ENCODE measurements around the gene ZGLP1.
"Not testable (repeated sequence)": the region's sequence is repeated elsewhere in the genome, so short reads cannot be mapped to it uniquely, and the experiment has no call there.

The ZGLP1 gene

DNA sequence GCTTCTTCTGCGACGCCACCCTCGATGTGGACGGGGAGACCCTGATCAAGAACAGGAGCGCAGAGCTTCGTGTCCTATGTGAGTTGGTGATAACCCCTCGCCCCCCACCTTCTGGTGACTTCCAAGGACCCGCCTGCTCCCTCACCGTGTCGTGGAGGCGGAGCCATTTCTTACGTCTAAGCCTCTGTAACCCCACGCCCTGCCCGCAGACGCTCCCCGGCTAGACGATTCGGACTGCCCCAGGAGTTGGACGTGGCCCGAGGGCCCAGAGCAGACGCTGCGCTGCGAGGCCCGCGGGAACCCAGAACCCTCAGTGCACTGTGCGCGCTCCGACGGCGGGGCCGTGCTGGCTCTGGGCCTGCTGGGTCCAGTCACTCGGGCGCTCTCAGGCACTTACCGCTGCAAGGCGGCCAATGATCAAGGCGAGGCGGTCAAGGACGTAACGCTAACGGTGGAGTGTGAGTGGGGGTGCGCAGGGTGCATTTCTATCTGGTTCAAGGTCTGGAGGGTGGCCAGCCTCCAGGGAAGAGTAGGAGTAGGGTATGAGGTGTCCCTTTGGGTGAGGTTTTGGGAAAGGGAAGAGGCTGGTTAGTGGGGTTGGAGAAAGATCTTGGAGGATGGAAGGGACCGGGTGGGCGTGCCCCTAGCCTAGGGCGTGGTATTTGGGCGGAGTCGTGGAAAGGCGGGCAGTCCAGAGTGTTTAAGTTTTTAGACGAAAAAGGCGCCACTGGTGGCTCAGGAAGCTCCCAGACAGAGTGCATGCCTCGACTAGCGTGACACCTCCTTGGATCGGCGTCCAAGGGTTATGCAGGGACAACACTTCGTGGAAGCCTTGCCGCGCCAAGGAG lies 16.6 kb downstream of the ZGLP1 start:
- no peak for DNase-seq

DNA sequence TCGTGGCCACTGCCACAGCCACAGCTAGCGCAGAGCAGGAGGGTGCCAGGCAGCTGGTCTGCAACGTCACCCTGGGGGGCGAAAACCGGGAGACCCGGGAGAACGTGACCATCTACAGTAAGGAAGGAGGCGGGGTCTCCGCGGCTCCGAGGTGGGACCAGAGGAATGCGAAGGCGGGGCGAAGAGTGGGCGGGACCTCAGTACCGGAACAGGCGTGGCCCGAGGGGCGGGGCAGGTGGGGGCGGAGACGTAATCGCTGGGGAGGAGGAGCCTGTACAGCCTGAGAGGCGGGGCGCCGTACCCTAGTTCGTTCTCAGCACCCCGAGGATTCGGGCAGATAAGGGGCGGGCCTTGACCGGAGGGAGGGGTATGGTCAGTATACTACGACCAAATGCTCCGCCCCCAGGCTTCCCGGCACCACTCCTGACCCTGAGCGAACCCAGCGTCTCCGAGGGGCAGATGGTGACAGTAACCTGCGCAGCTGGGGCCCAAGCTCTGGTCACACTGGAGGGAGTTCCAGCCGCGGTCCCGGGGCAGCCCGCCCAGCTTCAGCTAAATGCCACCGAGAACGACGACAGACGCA lies 17.3 kb downstream of the ZGLP1 start:
- DNase-seq = no peak

DNA sequence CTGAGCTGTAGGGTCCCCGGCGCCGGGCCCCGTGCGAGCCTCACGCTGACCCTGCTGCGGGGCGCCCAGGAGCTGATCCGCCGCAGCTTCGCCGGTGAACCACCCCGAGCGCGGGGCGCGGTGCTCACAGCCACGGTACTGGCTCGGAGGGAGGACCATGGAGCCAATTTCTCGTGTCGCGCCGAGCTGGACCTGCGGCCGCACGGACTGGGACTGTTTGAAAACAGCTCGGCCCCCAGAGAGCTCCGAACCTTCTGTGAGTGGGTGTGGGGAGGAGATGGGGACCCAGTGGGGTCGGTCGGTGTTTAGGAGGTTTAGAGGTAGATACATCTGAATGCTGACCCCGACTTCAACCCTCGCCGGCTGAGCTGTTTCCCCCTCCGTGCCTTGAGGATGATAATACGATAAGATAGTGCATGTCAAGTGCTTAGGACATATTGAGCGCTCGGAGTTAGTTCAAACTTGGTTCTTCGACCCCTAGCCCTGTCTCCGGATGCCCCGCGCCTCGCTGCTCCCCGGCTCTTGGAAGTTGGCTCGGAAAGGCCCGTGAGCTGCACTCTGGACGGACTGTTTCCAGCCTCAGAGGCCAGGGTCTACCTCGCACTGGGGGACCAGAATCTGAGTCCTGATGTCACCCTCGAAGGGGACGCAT lies 17.9 kb downstream of the ZGLP1 start:
- DNase-seq = no peak

DNA sequence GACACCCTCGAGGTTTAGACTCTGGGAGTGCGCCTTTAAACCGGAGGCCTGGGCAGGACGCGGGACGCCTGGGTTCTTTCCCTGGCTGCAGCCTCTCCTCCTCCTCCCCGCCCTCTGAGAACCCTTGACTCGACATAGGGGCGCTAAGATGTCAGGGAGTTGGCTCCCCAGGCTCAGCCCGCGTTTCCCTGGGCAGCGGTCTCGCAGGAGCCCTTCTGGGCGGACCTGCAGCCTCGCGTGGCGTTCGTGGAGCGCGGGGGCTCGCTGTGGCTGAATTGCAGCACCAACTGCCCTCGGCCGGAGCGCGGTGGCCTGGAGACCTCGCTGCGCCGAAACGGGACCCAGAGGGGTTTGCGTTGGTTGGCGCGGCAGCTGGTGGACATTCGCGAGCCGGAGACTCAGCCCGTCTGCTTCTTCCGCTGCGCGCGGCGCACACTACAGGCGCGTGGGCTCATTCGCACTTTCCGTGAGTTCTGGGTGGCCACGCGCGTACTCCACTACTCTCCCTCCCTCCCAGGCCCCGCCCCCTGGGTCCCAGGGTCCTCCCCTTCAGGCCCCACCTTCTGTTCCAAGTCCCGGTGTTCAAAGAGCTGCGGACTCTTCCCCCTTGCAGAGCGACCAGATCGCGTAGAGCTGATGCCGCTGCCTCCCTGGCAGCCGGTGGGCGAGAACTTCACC lies 18.6 kb downstream of the ZGLP1 start:
- peak; percentile 33 for DNase-seq

DNA sequence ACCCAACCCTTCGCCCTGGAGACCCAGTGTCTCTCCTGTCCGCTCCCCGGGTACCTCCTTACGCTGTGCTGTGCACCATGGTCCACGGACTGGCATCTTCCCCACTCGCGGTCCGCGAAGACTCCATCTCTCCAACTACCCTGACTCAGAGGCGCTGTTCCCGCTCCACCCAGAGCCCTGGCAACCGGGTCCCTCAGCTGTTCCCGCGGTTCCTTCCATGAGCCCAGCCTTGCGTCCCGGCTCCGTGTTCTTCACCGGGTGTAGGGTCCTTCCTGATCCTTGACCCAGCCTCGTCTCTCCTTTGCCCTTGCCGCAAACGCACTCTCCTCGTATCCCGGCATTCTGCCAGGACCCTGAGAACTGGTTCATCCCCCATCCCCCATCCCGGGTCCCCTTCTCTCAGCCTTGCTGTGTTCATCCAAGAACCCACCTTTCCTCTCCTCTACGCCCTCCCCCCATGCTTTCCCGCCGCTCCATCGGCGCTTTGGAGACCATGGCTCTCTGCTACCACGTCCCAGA lies 19.2 kb downstream of the ZGLP1 start:
- peak; percentile 26 for DNase-seq

DNA sequence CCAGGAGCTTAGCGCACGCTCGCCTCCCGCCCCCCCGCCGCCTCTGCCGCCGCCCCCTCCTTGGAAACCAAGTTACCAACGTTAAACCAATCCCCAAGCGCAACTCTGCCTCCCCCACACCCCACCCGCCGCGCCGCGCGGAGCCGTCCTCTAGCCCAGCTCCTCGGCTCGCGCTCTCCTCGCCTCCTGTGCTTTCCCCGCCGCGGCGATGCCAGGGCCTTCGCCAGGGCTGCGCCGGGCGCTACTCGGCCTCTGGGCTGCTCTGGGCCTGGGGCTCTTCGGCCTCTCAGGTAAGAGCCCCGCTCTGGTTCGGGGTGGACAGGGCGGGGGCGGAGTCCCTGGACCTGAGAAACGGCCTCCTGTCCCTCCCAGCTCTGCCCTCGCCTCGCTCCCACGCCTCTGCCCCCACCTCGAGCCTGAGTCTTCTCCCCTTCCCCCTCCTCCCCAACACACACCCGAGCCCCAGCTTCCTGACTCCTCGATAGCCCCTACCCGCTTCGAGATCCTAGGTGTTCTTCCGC lies 19.7 kb downstream of the ZGLP1 start, which contains the start of gene ICAM5:
TSS of gene ICAM5 (plus strand) at position 117 of the 521 bp plus-strand sequence. CDS start at position 209, 92 bp downstream.
- DNase-seq = no peak

DNA sequence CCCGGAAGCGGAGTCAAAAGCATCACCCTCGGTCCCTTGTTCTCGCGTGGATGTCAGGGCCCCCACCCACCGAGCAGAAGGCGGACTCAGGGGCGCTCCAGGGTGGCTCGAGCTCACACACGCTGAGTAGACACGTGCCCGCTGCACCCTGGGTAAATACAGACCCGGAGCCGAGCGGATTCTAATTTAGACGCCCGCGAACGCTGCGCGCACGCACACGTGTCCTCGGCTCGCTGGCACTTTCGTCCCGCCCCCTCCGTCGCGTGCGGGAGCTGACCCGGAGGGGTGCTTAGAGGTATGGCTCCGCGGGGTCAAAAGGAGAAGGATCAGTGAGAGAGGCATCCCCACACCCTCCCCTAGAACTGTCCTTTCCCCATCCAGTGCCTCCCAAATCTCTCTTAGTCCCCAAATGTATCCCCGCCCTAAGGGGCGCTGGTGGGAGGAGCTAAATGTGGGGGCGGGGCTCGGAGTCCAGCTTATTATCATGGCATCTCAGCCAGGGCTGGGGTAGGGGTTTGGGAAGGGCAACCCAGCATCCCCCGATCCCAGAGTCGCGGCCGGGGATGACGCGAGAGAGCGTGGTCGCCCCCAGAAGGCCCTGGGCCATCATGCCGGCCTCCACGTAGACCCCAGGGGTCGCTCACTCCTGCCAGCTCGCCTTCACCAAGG lies 20.3 kb downstream of the ZGLP1 start:
- DNase-seq = peak; percentile 84

DNA sequence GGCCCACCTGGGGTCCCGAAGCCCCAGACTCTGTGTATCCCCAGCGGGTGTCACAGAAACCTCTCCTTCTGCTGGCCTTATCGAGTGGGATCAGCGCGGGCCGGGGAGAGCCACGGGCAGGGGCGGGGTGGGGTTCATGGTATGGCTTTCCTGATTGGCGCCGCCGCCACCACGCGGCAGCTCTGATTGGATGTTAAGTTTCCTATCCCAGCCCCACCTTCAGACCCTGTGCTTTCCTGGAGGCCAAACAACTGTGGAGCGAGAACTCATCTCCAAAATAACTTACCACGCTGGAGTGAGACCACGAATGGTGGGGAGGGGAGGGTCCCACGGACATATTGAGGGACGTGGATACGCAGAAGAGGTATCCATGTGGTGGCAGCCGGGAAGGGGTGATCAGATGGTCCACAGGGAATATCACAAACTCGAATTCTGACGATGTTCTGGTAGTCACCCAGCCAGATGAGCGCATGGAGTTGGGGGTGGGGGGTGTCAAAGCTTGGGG lies 20.9 kb downstream of the ZGLP1 start:
- peak; percentile 33 for DNase-seq

DNA sequence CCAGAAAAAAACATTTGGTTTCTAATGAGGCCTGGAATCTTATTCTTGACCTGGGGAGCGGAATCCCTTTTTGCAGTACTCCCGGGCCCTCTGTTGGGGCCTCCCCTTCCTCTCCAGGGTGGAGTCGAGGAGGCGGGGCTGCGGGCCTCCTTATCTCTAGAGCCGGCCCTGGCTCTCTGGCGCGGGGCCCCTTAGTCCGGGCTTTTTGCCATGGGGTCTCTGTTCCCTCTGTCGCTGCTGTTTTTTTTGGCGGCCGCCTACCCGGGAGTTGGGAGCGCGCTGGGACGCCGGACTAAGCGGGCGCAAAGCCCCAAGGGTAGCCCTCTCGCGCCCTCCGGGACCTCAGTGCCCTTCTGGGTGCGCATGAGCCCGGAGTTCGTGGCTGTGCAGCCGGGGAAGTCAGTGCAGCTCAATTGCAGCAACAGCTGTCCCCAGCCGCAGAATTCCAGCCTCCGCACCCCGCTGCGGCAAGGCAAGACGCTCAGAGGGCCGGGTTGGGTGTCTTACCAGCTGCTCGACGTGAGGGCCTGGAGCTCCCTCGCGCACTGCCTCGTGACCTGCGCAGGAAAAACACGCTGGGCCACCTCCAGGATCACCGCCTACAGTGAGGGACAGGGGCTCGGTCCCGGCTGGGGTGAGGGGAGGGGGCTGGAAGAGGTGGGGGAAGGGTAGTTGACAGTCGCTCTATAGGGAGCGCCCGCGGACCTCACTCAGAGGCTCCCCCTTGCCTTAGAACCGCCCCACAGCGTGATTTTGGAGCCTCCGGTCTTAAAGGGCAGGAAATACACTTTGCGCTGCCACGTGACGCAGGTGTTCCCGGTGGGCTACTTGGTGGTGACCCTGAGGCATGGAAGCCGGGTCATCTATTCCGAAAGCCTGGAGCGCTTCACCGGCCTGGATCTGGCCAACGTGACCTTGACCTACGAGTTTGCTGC lies 22.5 kb downstream of the ZGLP1 start, which contains the start of gene ICAM4:
TSS of gene ICAM4 (plus strand) at position 153 of the 935 bp plus-strand sequence. CDS start at position 211, 58 bp downstream.
- DNase-seq = peak; percentile 74

DNA sequence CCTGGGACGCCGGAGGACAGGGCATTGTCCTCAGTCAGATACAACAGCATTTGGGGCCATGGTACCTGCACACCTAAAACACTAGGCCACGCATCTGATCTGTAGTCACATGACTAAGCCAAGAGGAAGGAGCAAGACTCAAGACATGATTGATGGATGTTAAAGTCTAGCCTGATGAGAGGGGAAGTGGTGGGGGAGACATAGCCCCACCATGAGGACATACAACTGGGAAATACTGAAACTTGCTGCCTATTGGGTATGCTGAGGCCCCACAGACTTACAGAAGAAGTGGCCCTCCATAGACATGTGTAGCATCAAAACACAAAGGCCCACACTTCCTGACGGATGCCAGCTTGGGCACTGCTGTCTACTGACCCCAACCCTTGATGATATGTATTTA lies 24.2 kb downstream of the ZGLP1 start:
- DNase-seq = no peak

DNA sequence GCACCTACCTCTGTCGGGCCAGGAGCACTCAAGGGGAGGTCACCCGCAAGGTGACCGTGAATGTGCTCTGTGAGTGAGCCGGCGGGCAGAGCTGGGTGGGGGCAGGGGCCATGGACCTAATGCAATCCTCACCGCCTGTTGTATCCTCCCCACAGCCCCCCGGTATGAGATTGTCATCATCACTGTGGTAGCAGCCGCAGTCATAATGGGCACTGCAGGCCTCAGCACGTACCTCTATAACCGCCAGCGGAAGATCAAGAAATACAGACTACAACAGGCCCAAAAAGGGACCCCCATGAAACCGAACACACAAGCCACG lies 24.7 kb downstream of the ZGLP1 start:
- DNase-seq = no peak

DNA sequence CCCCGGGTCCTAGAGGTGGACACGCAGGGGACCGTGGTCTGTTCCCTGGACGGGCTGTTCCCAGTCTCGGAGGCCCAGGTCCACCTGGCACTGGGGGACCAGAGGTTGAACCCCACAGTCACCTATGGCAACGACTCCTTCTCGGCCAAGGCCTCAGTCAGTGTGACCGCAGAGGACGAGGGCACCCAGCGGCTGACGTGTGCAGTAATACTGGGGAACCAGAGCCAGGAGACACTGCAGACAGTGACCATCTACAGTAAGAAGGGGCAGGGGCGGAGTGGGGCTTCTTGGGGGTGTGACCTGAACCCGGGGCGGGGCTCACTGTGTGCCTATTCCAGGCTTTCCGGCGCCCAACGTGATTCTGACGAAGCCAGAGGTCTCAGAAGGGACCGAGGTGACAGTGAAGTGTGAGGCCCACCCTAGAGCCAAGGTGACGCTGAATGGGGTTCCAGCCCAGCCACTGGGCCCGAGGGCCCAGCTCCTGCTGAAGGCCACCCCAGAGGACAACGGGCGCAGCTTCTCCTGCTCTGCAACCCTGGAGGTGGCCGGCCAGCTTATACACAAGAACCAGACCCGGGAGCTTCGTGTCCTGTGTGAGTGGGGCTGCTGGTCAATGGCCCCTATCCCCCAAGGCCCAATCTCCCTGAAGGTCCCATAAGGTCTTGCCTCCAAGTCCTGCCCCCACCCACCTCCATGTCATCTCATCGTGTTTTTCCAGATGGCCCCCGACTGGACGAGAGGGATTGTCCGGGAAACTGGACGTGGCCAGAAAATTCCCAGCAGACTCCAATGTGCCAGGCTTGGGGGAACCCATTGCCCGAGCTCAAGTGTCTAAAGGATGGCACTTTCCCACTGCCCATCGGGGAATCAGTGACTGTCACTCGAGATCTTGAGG lies 25.3 kb downstream of the ZGLP1 start:
- no peak for DNase-seq

DNA sequence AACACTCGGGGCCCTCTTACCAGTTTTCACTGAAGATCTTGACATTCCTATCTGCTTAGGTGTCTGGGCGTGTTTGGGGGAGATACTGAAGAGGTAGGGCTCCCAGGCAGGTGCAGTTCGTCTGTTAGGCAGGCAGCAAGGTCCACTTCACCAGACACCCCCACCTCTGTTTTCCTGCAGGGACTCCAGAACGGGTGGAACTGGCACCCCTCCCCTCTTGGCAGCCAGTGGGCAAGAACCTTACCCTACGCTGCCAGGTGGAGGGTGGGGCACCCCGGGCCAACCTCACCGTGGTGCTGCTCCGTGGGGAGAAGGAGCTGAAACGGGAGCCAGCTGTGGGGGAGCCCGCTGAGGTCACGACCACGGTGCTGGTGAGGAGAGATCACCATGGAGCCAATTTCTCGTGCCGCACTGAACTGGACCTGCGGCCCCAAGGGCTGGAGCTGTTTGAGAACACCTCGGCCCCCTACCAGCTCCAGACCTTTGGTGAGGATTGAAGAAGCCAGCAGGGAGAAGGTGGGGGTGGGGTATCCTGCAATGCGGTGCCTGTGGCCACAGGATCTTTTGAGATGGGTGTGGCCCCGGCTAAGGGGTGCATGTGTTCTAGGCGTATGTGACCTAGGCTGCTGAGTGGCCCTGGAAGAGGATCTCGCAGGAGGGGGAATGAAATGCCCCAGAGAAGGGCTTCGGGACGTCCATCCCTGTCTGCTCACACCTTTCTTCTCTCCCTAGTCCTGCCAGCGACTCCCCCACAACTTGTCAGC lies 26.1 kb downstream of the ZGLP1 start:
- DNase-seq = no peak

DNA sequence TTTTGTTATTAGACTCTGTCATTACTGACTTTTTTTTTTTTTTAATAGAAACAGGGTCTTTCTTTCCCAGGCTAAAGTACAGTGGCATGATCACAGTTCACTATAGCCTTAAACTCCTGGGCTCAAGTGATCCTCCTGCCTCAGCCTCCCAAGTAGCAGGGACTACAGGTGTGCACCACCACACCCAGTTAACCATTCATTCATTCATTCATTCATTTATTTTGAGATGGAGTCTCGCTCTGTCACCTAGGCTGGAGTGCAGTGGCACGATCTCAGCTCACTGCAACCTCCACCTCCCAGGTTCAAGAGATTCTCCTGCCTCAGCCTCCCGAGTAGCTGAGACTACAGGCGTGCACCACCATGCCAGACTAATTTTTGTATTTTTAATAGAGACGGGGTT lies 27.6 kb downstream of the ZGLP1 start:
- not testable (repeated sequence) for DNase-seq

DNA sequence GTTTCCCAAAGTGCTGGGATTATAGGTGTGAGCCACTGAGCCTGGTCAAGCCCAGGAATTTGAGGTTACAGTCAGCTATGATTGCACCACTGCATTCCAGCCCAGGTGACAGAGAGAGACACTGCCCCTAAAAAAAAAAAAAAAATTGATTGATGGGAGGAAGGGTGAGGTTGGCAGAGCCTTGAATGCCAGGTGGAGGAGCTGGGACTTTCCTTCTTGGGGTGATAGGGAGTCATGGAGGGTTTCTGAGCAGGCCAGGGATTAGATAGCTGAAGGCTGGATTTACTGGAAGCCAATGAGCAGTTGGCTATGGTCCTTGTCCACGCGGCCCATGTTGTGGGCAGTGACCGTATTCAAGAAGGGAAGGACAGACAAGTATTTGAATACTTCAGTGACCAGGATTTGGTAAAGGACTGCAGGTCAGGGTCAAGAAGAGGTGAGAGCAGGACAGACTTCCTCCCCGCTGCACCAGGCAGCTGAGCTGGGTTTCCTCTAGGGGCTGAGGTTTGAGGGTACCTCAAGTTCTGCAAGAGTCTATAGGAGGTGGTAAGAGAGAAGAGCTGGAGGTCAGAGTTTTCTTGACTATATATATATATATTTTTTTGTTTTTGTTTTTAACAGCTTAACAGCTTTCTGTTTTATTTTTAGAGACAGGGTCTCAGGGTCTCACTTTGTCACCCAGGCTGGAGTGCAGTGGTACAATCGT lies 29.7 kb downstream of the ZGLP1 start:
- no peak for DNase-seq

DNA sequence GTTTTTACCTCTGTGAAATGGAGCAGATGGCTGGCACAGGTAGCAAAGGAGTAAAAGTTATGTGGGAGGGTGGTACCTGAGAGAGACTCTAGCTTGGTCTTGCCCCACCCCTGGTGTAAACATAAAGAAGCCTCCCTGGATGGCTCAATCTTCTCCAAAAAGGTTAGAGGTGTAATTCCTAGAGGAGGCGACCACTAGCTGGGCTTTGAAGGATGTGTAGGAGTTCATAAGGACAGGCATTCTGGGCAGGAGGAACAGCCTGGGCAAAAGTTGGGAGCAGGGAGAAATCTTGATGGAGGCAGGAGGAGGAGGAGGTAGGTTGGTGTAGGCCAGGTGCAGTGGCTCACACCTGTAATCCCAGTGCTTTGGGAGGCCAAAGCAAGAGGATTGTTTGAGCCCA lies 30.7 kb downstream of the ZGLP1 start:
- DNase-seq = no peak

DNA sequence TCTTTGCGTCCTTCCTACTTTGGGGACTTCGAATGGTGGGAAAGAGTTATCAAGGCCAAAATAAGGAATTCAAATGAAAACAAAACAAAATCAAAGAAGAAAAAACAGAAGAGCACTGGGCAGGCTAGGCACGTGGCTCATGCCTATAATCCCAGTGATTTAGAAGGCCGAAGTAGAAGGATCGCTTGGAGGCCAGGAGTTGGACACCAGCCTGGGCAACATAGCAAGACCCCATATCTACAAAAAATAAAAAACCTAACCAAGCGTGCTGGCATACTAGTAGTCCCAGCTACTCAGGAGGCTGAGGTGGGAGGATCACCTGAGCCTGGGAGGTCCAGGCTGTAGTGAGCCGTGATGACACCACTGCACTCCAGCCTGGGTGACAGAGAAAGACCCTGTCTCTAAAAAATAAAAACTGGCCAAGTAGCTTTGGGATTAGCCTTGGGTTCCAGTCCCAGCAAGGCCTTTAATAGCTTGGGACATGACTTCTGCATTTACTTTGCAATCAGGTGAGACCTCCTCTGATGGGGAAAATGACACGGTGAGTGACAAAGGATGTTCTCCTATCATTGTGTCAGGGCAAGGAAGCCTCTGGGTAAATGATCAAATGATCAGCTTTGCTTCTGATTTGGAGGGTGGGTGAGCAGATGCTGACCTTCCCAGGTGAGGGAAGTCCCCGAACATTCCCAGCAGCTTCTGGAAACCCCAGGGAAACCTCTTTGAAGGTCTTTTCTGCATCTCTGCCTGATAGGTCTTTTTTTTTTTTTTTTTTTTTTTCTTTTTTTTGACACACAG lies 31.6 kb downstream of the ZGLP1 start:
- DNase-seq = no peak

DNA sequence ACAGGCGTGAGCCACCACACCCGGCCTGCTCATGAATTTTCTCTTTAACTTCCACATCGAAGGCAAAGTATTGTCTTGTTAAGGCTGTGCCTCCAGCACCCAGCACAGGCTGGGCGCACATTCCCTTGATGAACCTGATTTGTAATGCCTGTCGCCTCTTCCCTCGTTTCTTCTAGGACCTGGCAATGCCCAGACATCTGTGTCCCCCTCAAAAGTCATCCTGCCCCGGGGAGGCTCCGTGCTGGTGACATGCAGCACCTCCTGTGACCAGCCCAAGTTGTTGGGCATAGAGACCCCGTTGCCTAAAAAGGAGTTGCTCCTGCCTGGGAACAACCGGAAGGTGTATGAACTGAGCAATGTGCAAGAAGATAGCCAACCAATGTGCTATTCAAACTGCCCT lies 35.0 kb downstream of the ZGLP1 start:
- DNase-seq = no peak
